C4-2B (cell line): ENCODE data around the gene RAB15.

Experiments
- CTCF ChIP-seq: fragments of 450-650 bp; conservative IDR thresholded peaks from 2 replicates; pipeline ENCODE4 v1.5.1; 2017; ENCODE audit warnings: mild to moderate bottlenecking
- ZFX ChIP-seq: fragments of 450-650 bp; IDR thresholded peaks from 2 replicates; pipeline ENCODE4 v1.6.1; 2017

- TF ChIP-seq CTCF: no peak
- TF ChIP-seq ZFX: no peak
These were observed 37.7 kb downstream of the RAB15 start for GRCh38 chr14:64934338-64934929.
